ENCODE measurements around the gene ZDHHC5. TPM values are rescaled to one million over a fixed set of nuclear protein-coding genes. Genes with fewer than 3 reads are reported as not detected.

The ZDHHC5 gene
- total RNA-seq, 1 experiment from 2014 or later: 51.6 TPM

DNA sequence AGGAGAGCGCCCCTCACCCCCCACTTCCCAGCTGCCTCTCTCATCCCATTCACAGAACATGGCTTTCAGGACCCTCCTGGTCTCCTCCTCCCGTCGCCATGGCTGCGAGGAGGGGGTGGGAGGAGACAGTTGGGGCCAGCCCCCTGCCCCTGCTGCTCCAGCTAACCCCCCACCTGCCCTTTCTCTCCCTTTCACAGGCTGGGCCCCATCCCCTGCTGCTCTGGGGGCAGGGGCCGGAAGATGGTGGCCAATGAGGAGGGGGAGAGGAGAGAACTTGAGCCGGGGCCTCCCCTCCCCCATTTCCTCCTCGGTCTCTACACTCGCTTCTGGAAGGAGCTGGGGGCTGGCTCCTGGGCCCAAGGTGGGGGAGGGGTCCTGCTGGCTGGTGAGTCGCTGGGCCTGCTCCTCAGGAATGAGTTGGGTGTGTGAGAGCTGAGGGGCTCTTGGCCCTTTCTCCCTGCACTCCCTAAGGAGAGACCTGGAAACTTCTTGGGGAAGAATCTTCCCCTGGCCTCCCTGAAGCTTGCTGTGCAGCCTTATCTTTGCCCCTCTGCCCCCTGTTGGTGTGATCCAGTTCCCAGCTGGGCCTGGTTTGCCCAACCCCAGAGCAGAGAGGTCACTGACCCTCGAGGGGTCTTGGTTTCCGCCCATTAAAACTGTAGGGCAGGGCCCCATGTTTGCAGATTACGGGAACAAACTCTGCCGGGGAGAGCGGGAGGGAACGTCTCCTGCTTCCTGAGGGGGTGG, 28.4 kb upstream of the ZDHHC5 start (continued):
- TF ChIP-seq, protein P1, sequence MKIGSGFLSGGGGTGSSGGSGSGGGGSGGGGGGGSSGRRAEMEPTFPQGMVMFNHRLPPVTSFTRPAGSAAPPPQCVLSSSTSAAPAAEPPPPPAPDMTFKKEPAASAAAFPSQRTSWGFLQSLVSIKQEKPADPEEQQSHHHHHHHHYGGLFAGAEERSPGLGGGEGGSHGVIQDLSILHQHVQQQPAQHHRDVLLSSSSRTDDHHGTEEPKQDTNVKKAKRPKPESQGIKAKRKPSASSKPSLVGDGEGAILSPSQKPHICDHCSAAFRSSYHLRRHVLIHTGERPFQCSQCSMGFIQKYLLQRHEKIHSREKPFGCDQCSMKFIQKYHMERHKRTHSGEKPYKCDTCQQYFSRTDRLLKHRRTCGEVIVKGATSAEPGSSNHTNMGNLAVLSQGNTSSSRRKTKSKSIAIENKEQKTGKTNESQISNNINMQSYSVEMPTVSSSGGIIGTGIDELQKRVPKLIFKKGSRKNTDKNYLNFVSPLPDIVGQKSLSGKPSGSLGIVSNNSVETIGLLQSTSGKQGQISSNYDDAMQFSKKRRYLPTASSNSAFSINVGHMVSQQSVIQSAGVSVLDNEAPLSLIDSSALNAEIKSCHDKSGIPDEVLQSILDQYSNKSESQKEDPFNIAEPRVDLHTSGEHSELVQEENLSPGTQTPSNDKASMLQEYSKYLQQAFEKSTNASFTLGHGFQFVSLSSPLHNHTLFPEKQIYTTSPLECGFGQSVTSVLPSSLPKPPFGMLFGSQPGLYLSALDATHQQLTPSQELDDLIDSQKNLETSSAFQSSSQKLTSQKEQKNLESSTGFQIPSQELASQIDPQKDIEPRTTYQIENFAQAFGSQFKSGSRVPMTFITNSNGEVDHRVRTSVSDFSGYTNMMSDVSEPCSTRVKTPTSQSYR (CRISPR knock-in tag; IDR thresholded peaks at IDR 0.05): peak; percentile 100
- TF ChIP-seq, protein P2, sequence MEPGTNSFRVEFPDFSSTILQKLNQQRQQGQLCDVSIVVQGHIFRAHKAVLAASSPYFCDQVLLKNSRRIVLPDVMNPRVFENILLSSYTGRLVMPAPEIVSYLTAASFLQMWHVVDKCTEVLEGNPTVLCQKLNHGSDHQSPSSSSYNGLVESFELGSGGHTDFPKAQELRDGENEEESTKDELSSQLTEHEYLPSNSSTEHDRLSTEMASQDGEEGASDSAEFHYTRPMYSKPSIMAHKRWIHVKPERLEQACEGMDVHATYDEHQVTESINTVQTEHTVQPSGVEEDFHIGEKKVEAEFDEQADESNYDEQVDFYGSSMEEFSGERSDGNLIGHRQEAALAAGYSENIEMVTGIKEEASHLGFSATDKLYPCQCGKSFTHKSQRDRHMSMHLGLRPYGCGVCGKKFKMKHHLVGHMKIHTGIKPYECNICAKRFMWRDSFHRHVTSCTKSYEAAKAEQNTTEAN (CRISPR knock-in tag; IDR thresholded peaks at IDR 0.05): peak; percentile 98
- TF ChIP-seq, protein P3, sequence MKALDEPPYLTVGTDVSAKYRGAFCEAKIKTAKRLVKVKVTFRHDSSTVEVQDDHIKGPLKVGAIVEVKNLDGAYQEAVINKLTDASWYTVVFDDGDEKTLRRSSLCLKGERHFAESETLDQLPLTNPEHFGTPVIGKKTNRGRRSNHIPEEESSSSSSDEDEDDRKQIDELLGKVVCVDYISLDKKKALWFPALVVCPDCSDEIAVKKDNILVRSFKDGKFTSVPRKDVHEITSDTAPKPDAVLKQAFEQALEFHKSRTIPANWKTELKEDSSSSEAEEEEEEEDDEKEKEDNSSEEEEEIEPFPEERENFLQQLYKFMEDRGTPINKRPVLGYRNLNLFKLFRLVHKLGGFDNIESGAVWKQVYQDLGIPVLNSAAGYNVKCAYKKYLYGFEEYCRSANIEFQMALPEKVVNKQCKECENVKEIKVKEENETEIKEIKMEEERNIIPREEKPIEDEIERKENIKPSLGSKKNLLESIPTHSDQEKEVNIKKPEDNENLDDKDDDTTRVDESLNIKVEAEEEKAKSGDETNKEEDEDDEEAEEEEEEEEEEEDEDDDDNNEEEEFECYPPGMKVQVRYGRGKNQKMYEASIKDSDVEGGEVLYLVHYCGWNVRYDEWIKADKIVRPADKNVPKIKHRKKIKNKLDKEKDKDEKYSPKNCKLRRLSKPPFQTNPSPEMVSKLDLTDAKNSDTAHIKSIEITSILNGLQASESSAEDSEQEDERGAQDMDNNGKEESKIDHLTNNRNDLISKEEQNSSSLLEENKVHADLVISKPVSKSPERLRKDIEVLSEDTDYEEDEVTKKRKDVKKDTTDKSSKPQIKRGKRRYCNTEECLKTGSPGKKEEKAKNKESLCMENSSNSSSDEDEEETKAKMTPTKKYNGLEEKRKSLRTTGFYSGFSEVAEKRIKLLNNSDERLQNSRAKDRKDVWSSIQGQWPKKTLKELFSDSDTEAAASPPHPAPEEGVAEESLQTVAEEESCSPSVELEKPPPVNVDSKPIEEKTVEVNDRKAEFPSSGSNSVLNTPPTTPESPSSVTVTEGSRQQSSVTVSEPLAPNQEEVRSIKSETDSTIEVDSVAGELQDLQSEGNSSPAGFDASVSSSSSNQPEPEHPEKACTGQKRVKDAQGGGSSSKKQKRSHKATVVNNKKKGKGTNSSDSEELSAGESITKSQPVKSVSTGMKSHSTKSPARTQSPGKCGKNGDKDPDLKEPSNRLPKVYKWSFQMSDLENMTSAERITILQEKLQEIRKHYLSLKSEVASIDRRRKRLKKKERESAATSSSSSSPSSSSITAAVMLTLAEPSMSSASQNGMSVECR (CRISPR knock-in tag; IDR thresholded peaks at IDR 0.05; ENCODE audit: borderline replicate concordance): peak; percentile 81; the same call in 1 of the 2 replicates
- 0 out of 2 replicates have a peak, but pooled peaks have one; percentile 79 for TF ChIP-seq CBFB (CRISPR knock-in tag; IDR thresholded peaks at IDR 0.05; ENCODE audit: low read depth)
- peak; percentile 98 for TF ChIP-seq ETV6 (CRISPR knock-in tag; IDR thresholded peaks at IDR 0.05)
- TF ChIP-seq, protein P4, sequence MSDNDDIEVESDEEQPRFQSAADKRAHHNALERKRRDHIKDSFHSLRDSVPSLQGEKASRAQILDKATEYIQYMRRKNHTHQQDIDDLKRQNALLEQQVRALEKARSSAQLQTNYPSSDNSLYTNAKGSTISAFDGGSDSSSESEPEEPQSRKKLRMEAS (CRISPR knock-in tag; IDR thresholded peaks at IDR 0.05): peak; percentile 71

DNA sequence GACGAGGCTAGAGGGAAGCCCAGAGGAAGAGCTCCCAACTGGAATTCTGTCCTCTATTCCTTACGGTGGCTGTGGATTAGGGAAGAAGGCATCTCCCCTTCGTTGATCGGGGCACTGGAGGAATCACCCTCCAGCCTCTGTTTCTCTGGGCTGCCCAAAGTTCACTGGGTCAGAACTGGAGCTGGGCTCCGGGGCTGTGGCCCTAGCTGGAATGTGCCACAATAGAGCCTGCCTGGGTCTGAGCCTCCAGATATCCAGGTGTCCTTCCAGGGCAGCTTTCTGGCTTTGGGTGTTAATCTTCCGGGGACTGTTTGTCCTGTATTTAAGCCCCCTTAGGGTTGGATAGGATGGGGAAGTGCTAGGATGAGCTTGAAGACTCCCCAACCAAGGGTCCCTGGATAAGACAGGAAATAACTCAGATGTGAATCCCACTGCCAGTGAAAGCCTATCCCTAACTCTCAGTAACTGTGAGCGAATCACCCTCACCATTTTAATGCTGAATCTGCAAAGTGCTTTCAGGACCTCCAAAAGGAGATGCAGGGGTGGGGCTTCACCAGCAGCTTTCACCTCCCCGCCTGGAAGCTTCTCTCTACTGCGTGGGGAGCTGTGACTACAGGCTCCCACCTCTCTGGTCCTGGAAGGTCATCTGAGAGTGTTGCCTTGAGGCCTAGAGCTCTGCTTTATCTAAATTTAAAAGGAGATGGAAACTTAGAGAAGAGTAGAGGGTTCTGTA, 27.7 kb upstream of the ZDHHC5 start:
- Mint-ChIP-seq H3K4me3 (peak overlapping the region; percentile 96), H3K9me3 (no peaks in the 10 kb centered on the region), H3K27me3 (ENCODE audit: low read depth) (no peaks in the 10 kb centered on the region; the same call in 1 of the 2 replicates), H3K36me3 (peaks cover 39% of the 10 kb centered on the region), H3K4me1 (peaks cover 69% of the 10 kb centered on the region), H3K27ac (peak overlapping the region; percentile 97)
- ChIA-PET POLR2A (interaction anchor here (0.6 to 6.6 kb wide), 27 partner anchors 9 to 316 kb away, joined by 3 to 115 read pairs (median 4); partner anchors contain the start of genes CTNND1, MED19, SELENOH and SERPING1), CTCF (interaction anchor here (0.7 to 7.6 kb wide), 37 partner anchors 8 to 884 kb away, joined by 3 to 363 read pairs (median 5); partner anchors contain the start of genes RTN4RL2, SERPING1, SLC43A1 and UBE2L6)
- no peak for TF ChIP-seq TP53 (CRISPR knock-in tag; IDR thresholded peaks at IDR 0.05)
- TF ChIP-seq ZNF263 (CRISPR knock-in tag; IDR thresholded peaks at IDR 0.05; ENCODE audit: low read depth): no peak
- TF ChIP-seq, protein P5, sequence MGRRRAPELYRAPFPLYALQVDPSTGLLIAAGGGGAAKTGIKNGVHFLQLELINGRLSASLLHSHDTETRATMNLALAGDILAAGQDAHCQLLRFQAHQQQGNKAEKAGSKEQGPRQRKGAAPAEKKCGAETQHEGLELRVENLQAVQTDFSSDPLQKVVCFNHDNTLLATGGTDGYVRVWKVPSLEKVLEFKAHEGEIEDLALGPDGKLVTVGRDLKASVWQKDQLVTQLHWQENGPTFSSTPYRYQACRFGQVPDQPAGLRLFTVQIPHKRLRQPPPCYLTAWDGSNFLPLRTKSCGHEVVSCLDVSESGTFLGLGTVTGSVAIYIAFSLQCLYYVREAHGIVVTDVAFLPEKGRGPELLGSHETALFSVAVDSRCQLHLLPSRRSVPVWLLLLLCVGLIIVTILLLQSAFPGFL (CRISPR knock-in tag; IDR thresholded peaks at IDR 0.05; ENCODE audit: borderline replicate concordance): no peak
- no peak for TF ChIP-seq CREB1 (CRISPR knock-in tag; IDR thresholded peaks at IDR 0.05)
- TF ChIP-seq ESRRA (CRISPR knock-in tag; IDR thresholded peaks at IDR 0.05; ENCODE audit: borderline replicate concordance): no peak
- TF ChIP-seq, protein P6, sequence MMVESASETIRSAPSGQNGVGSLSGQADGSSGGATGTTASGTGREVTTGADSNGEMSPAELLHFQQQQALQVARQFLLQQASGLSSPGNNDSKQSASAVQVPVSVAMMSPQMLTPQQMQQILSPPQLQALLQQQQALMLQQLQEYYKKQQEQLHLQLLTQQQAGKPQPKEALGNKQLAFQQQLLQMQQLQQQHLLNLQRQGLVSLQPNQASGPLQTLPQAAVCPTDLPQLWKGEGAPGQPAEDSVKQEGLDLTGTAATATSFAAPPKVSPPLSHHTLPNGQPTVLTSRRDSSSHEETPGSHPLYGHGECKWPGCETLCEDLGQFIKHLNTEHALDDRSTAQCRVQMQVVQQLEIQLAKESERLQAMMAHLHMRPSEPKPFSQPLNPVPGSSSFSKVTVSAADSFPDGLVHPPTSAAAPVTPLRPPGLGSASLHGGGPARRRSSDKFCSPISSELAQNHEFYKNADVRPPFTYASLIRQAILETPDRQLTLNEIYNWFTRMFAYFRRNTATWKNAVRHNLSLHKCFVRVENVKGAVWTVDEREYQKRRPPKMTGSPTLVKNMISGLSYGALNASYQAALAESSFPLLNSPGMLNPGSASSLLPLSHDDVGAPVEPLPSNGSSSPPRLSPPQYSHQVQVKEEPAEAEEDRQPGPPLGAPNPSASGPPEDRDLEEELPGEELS (CRISPR knock-in tag; IDR thresholded peaks at IDR 0.05): no peak
- TF ChIP-seq ZNF416 (CRISPR knock-in tag; IDR thresholded peaks at IDR 0.05): no peak
- TF ChIP-seq, protein P1 (CRISPR knock-in tag; IDR thresholded peaks at IDR 0.05): no peak
- TF ChIP-seq, protein P7, sequence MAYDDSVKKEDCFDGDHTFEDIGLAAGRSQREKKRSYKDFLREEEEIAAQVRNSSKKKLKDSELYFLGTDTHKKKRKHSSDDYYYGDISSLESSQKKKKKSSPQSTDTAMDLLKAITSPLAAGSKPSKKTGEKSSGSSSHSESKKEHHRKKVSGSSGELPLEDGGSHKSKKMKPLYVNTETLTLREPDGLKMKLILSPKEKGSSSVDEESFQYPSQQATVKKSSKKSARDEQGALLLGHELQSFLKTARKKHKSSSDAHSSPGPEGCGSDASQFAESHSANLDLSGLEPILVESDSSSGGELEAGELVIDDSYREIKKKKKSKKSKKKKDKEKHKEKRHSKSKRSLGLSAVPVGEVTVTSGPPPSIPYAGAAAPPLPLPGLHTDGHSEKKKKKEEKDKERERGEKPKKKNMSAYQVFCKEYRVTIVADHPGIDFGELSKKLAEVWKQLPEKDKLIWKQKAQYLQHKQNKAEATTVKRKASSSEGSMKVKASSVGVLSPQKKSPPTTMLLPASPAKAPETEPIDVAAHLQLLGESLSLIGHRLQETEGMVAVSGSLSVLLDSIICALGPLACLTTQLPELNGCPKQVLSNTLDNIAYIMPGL (CRISPR knock-in tag; IDR thresholded peaks at IDR 0.05): no peak
- no peak for TF ChIP-seq ATF1 (CRISPR knock-in tag; IDR thresholded peaks at IDR 0.05)
- no peak for TF ChIP-seq ETV6 (CRISPR knock-in tag; IDR thresholded peaks at IDR 0.05)
- DNase-seq (ENCODE audit: low spot score) (no peak), ATAC-seq (no peak)

All from WTC11 (cell line).